IPS-20b (cell line): ENCODE measurements around the gene USP12.

Experiments used
- H3K27ac ChIP-seq: one replicate; pipeline ENCODE4 v1.5.1; 2013; ENCODE audit warnings: low read length
- H3K27me3 ChIP-seq: 2 replicates; pipeline ENCODE4 v1.6.1; 2013; ENCODE audit warnings: mild to moderate bottlenecking, low read length, inconsistent platforms; ENCODE audit not compliant: insufficient read depth
- H3K36me3 ChIP-seq: 2 replicates; pipeline ENCODE4 v1.6.1; 2013; ENCODE audit warnings: low read depth, mild to moderate bottlenecking, inconsistent platforms, low read length, moderate library complexity; ENCODE audit not compliant: insufficient read depth
- H3K4me1 ChIP-seq: 2 replicates; pipeline ENCODE4 v1.6.1; 2013; ENCODE audit warnings: mild to moderate bottlenecking, control low read depth, inconsistent platforms, low read length, moderate library complexity; ENCODE audit not compliant: insufficient read depth
- H3K4me3 ChIP-seq: 2 replicates; pipeline ENCODE4 v1.5.1; 2013; ENCODE audit warnings: mild to moderate bottlenecking, low read length, inconsistent platforms
- H3K9ac ChIP-seq: 2 replicates; pipeline ENCODE4 v1.6.1; 2013; ENCODE audit warnings: low read depth, mild to moderate bottlenecking, inconsistent platforms, low read length, moderate library complexity
- H3K9me3 ChIP-seq: 2 replicates; pipeline ENCODE4 v1.6.1; 2013; ENCODE audit warnings: mild to moderate bottlenecking, low read depth, low read length, inconsistent platforms; ENCODE audit not compliant: insufficient read depth

USP12 gene

GRCh38 chr13:27117158-27117557 is 54.5 kb downstream of the USP12 start:
- Histone ChIP-seq H3K9me3 (no peaks in the 10 kb centered on the region), H3K36me3 (peaks cover 10% of the 10 kb centered on the region; the same call in 1 of the 2 replicates)

GRCh38 chr13:27113436-27113835 is 58.2 kb downstream of the USP12 start:
- Histone ChIP-seq H3K4me3 (no peak overlapping the region), H3K9me3 (no peaks in the 10 kb centered on the region), H3K36me3 (peaks cover 10% of the 10 kb centered on the region; the same call in 1 of the 2 replicates), H3K27ac (no peak overlapping the region), H3K9ac (no peak overlapping the region), H3K4me1 (peaks cover 12% of the 10 kb centered on the region; the same call in 1 of the 2 replicates), H3K27me3 (no peaks in the 10 kb centered on the region)

More at GRCh38 chr13:27117158-27117557, 54.5 kb downstream of the USP12 start:
- Histone ChIP-seq H3K27me3 (no peaks in the 10 kb centered on the region), H3K27ac (no peak overlapping the region), H3K4me1 (peaks cover 30% of the 10 kb centered on the region), H3K4me3 (no peak overlapping the region), H3K9ac (no peak overlapping the region)

GRCh38 chr13:27112006-27112405 is 59.6 kb downstream of the USP12 start:
- H3K4me1 ChIP-seq, result peaks cover under 1% of the 10 kb centered on the region; the same call in 1 of the 2 replicates
- H3K36me3 ChIP-seq, result peaks cover 10% of the 10 kb centered on the region; the same call in 1 of the 2 replicates
- no peaks in the 10 kb centered on the region for H3K27me3 ChIP-seq
- no peak overlapping the region for H3K27ac ChIP-seq
- no peak overlapping the region for H3K9ac ChIP-seq
- H3K4me3 ChIP-seq, result no peak overlapping the region
- no peaks in the 10 kb centered on the region for H3K9me3 ChIP-seq

GRCh38 chr13:27110056-27110746 is 61.4 kb downstream of the USP12 start:
- H3K27ac ChIP-seq, result no peak overlapping the region
- H3K9me3 ChIP-seq, result no peaks in the 10 kb centered on the region
- H3K4me1 ChIP-seq, result no peaks in the 10 kb centered on the region
- H3K27me3 ChIP-seq, result no peaks in the 10 kb centered on the region
- peaks cover 11% of the 10 kb centered on the region for H3K36me3 ChIP-seq
- H3K4me3 ChIP-seq, result no peak overlapping the region
- no peak overlapping the region for H3K9ac ChIP-seq

GRCh38 chr13:27106144-27106543 is 65.5 kb downstream of the USP12 start:
- Histone ChIP-seq H3K27ac (no peak overlapping the region), H3K36me3 (peaks cover 25% of the 10 kb centered on the region), H3K9me3 (no peaks in the 10 kb centered on the region), H3K4me3 (no peak overlapping the region), H3K4me1 (no peaks in the 10 kb centered on the region), H3K27me3 (no peaks in the 10 kb centered on the region), H3K9ac (no peak overlapping the region)

GRCh38 chr13:27104606-27105005 is 67.0 kb downstream of the USP12 start:
- no peak overlapping the region for H3K27ac ChIP-seq
- peaks cover 25% of the 10 kb centered on the region for H3K36me3 ChIP-seq
- no peak overlapping the region for H3K9ac ChIP-seq
- no peak overlapping the region for H3K4me3 ChIP-seq
- H3K27me3 ChIP-seq, result no peaks in the 10 kb centered on the region
- H3K4me1 ChIP-seq, result no peaks in the 10 kb centered on the region
- H3K9me3 ChIP-seq, result no peaks in the 10 kb centered on the region

GRCh38 chr13:27101847-27102246 is 69.8 kb downstream of the USP12 start:
- Histone ChIP-seq H3K36me3 (peaks cover 25% of the 10 kb centered on the region), H3K27ac (no peak overlapping the region), H3K27me3 (no peaks in the 10 kb centered on the region), H3K4me3 (no peak overlapping the region), H3K4me1 (no peaks in the 10 kb centered on the region), H3K9me3 (no peaks in the 10 kb centered on the region), H3K9ac (no peak overlapping the region)

GRCh38 chr13:27101289-27101688 is 70.3 kb downstream of the USP12 start:
- no peaks in the 10 kb centered on the region for H3K9me3 ChIP-seq
- no peaks in the 10 kb centered on the region for H3K27me3 ChIP-seq
- H3K36me3 ChIP-seq, result peaks cover 25% of the 10 kb centered on the region
- no peak overlapping the region for H3K9ac ChIP-seq
- no peak overlapping the region for H3K4me3 ChIP-seq
- H3K27ac ChIP-seq, result no peak overlapping the region
- no peaks in the 10 kb centered on the region for H3K4me1 ChIP-seq

- peaks cover 32% of the 10 kb centered on the region for H3K36me3 ChIP-seq
- no peaks in the 10 kb centered on the region for H3K27me3 ChIP-seq
- no peak overlapping the region for H3K9ac ChIP-seq
- no peaks in the 10 kb centered on the region for H3K9me3 ChIP-seq
- no peak overlapping the region for H3K4me3 ChIP-seq
- H3K4me1 ChIP-seq, result no peaks in the 10 kb centered on the region
- H3K27ac ChIP-seq, result no peak overlapping the region
These were observed 73.9 kb downstream of the USP12 start for GRCh38 chr13:27097691-27098090.

- H3K9ac ChIP-seq, result no peak overlapping the region
- no peaks in the 10 kb centered on the region for H3K9me3 ChIP-seq
- peaks cover 57% of the 10 kb centered on the region for H3K36me3 ChIP-seq
These were observed 80.2 kb downstream of the USP12 start for GRCh38 chr13:27091451-27091850.

GRCh38 chr13:27088619-27089018 is 83.0 kb downstream of the USP12 start:
- H3K4me3 ChIP-seq, result no peak overlapping the region
- no peaks in the 10 kb centered on the region for H3K27me3 ChIP-seq
- H3K27ac ChIP-seq, result no peak overlapping the region
- no peaks in the 10 kb centered on the region for H3K4me1 ChIP-seq
- H3K36me3 ChIP-seq, result peaks cover 43% of the 10 kb centered on the region
- no peaks in the 10 kb centered on the region for H3K9me3 ChIP-seq
- no peak overlapping the region for H3K9ac ChIP-seq

More at GRCh38 chr13:27091451-27091850, 80.2 kb downstream of the USP12 start:
- Histone ChIP-seq H3K27me3 (no peaks in the 10 kb centered on the region), H3K4me1 (no peaks in the 10 kb centered on the region), H3K4me3 (no peak overlapping the region), H3K27ac (no peak overlapping the region)

- H3K36me3 ChIP-seq, result peaks cover 36% of the 10 kb centered on the region
- H3K9ac ChIP-seq, result no peak overlapping the region
- H3K27ac ChIP-seq, result no peak overlapping the region
- no peaks in the 10 kb centered on the region for H3K4me1 ChIP-seq
- no peaks in the 10 kb centered on the region for H3K27me3 ChIP-seq
- H3K4me3 ChIP-seq, result no peak overlapping the region
- no peaks in the 10 kb centered on the region for H3K9me3 ChIP-seq
These were observed 84.9 kb downstream of the USP12 start for GRCh38 chr13:27086599-27087265.
